GM19397 (cell line): ENCODE results near the gene PTX3.

Experiments used
- ATAC-seq: cut with Tn5 transposase; IDR thresholded peaks from one replicate; pipeline ENCODE4 v1.9.1; 2021; ENCODE audit warnings: mild to moderate bottlenecking, moderate library complexity; ENCODE audit not compliant: unreplicated experiment

PTX3 gene

GRCh38 chr3:157420606-157421130 lies 16.0 kb upstream of the PTX3 start:
- ATAC-seq: no peak

GRCh38 chr3:157423337-157423736 lies 13.3 kb upstream of the PTX3 start:
- no peak for ATAC-seq

GRCh38 chr3:157427901-157428300 lies 8.7 kb upstream of the PTX3 start:
- no peak for ATAC-seq

GRCh38 chr3:157428853-157429252 lies 7.8 kb upstream of the PTX3 start:
- no peak for ATAC-seq

GRCh38 chr3:157429708-157430107 lies 6.9 kb upstream of the PTX3 start:
- ATAC-seq: no peak

GRCh38 chr3:157438194-157438730 lies 1.6 kb downstream of the PTX3 start:
- ATAC-seq: no peak

GRCh38 chr3:157441102-157441624 lies 4.5 kb downstream of the PTX3 start:
- no peak for ATAC-seq

GRCh38 chr3:157442729-157443128 lies 6.1 kb downstream of the PTX3 start:
- no peak for ATAC-seq

- no peak for ATAC-seq
Measured at GRCh38 chr3:157443905-157444796, 7.5 kb downstream of the PTX3 start.

- no peak for ATAC-seq
Measured at GRCh38 chr3:157444797-157445184, 8.1 kb downstream of the PTX3 start.

- no peak for ATAC-seq
Measured at GRCh38 chr3:157445857-157446256, 9.2 kb downstream of the PTX3 start.

GRCh38 chr3:157447026-157447694 lies 10.5 kb downstream of the PTX3 start:
- ATAC-seq: no peak

GRCh38 chr3:157452097-157452496 lies 15.4 kb downstream of the PTX3 start:
- no peak for ATAC-seq

GRCh38 chr3:157453824-157454223 lies 17.2 kb downstream of the PTX3 start:
- no peak for ATAC-seq

GRCh38 chr3:157459706-157460105 lies 23.1 kb downstream of the PTX3 start:
- no peak for ATAC-seq

- no peak for ATAC-seq
Measured at GRCh38 chr3:157460253-157460652, 23.6 kb downstream of the PTX3 start.

- ATAC-seq: no peak
Measured at GRCh38 chr3:157463816-157464215, 27.2 kb downstream of the PTX3 start.

GRCh38 chr3:157464321-157464720 lies 27.7 kb downstream of the PTX3 start:
- no peak for ATAC-seq

GRCh38 chr3:157465741-157466140 lies 29.1 kb downstream of the PTX3 start:
- no peak for ATAC-seq

GRCh38 chr3:157467200-157467599 lies 30.6 kb downstream of the PTX3 start:
- ATAC-seq: no peak

- ATAC-seq: no peak
Measured at GRCh38 chr3:157469561-157470294, 33.1 kb downstream of the PTX3 start.
